ENCODE results near the gene NOX3. TPM values are rescaled to one million over a fixed set of nuclear protein-coding genes. Genes with fewer than 3 reads are reported as not detected.

The NOX3 gene
- polyA plus RNA-seq, 1 donor from 2014 or later, result 0.11 TPM

- H4K20me1 ChIP-seq (ENCODE audit: insufficient read depth), result no peaks in the 10 kb centered on the region
- no peaks in the 10 kb centered on the region for H3K36me3 ChIP-seq (ENCODE audit: insufficient read depth, low read length)
- TF ChIP-seq EP300 (conservative IDR thresholded peaks at IDR 0.05; ENCODE audit: poor library complexity, severe bottlenecking) (no peak), POLR2AphosphoS5 (IDR thresholded peaks at IDR 0.05) (no peak), RAD21 (conservative IDR thresholded peaks at IDR 0.05) (no peak), EZH2 (IDR thresholded peaks at IDR 0.05; ENCODE audit: borderline replicate concordance, insufficient read depth, low read length, poor library complexity, severe bottlenecking) (no peak), TAF1 (IDR thresholded peaks at IDR 0.05; ENCODE audit: low read depth) (no peak), MXI1 (conservative IDR thresholded peaks at IDR 0.05; ENCODE audit: poor library complexity, severe bottlenecking) (no peak), SMC3 (conservative IDR thresholded peaks at IDR 0.05; ENCODE audit: poor library complexity) (no peak)
- TF ChIP-seq, protein P1, sequence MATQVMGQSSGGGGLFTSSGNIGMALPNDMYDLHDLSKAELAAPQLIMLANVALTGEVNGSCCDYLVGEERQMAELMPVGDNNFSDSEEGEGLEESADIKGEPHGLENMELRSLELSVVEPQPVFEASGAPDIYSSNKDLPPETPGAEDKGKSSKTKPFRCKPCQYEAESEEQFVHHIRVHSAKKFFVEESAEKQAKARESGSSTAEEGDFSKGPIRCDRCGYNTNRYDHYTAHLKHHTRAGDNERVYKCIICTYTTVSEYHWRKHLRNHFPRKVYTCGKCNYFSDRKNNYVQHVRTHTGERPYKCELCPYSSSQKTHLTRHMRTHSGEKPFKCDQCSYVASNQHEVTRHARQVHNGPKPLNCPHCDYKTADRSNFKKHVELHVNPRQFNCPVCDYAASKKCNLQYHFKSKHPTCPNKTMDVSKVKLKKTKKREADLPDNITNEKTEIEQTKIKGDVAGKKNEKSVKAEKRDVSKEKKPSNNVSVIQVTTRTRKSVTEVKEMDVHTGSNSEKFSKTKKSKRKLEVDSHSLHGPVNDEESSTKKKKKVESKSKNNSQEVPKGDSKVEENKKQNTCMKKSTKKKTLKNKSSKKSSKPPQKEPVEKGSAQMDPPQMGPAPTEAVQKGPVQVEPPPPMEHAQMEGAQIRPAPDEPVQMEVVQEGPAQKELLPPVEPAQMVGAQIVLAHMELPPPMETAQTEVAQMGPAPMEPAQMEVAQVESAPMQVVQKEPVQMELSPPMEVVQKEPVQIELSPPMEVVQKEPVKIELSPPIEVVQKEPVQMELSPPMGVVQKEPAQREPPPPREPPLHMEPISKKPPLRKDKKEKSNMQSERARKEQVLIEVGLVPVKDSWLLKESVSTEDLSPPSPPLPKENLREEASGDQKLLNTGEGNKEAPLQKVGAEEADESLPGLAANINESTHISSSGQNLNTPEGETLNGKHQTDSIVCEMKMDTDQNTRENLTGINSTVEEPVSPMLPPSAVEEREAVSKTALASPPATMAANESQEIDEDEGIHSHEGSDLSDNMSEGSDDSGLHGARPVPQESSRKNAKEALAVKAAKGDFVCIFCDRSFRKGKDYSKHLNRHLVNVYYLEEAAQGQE (IDR thresholded peaks at IDR 0.05; ENCODE audit: borderline replicate concordance), result no peak
- TF ChIP-seq, protein P2, sequence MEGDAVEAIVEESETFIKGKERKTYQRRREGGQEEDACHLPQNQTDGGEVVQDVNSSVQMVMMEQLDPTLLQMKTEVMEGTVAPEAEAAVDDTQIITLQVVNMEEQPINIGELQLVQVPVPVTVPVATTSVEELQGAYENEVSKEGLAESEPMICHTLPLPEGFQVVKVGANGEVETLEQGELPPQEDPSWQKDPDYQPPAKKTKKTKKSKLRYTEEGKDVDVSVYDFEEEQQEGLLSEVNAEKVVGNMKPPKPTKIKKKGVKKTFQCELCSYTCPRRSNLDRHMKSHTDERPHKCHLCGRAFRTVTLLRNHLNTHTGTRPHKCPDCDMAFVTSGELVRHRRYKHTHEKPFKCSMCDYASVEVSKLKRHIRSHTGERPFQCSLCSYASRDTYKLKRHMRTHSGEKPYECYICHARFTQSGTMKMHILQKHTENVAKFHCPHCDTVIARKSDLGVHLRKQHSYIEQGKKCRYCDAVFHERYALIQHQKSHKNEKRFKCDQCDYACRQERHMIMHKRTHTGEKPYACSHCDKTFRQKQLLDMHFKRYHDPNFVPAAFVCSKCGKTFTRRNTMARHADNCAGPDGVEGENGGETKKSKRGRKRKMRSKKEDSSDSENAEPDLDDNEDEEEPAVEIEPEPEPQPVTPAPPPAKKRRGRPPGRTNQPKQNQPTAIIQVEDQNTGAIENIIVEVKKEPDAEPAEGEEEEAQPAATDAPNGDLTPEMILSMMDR (IDR thresholded peaks at IDR 0.05; ENCODE audit: poor library complexity, severe bottlenecking), result no peak
- no peak overlapping the region for H2AFZ ChIP-seq (ENCODE audit: low read depth, low read length)
- no peaks in the 10 kb centered on the region for H3K9me2 ChIP-seq (ENCODE audit: insufficient read depth, low read length)
- no peaks in the 10 kb centered on the region for H3K79me2 ChIP-seq (replicated peaks; ENCODE audit: insufficient read depth, low read length)
- H3K27ac ChIP-seq (ENCODE audit: low read length), result no peak overlapping the region
- H3K4me2 ChIP-seq (ENCODE audit: low read length), result no peak overlapping the region
- no peak overlapping the region for H3K4me3 ChIP-seq (ENCODE audit: low read length)
- no peak overlapping the region for H3K9ac ChIP-seq (ENCODE audit: low read length)
- peaks cover 6% of the 10 kb centered on the region for H3K9me3 ChIP-seq (ENCODE audit: low read length)
- H3F3A ChIP-seq (ENCODE audit: insufficient read depth, low read length, poor library complexity, severe bottlenecking), result no peaks in the 10 kb centered on the region
- no peaks in the 10 kb centered on the region for H3K27me3 ChIP-seq (ENCODE audit: insufficient read depth, low read depth, low read length)
Observed at GRCh38 chr6:155352130-155352420, 103.6 kb downstream of the NOX3 start.

GRCh38 chr6:155351273-155352129 lies 104.1 kb downstream of the NOX3 start:
- H4K20me1 ChIP-seq (ENCODE audit: insufficient read depth), result no peaks in the 10 kb centered on the region
- no peak overlapping the region for H3K9ac ChIP-seq (ENCODE audit: low read length)

More at GRCh38 chr6:155351273-155352129, 104.1 kb downstream of the NOX3 start:
- H3K27ac ChIP-seq (ENCODE audit: low read length), result no peak overlapping the region
- no peaks in the 10 kb centered on the region for H3K27me3 ChIP-seq (ENCODE audit: insufficient read depth, low read depth, low read length)
- no peaks in the 10 kb centered on the region for H3K36me3 ChIP-seq (ENCODE audit: insufficient read depth, low read length)
- TF ChIP-seq RAD21 (conservative IDR thresholded peaks at IDR 0.05) (no peak), TAF1 (IDR thresholded peaks at IDR 0.05; ENCODE audit: low read depth) (no peak), POLR2AphosphoS5 (IDR thresholded peaks at IDR 0.05) (no peak), EP300 (conservative IDR thresholded peaks at IDR 0.05; ENCODE audit: poor library complexity, severe bottlenecking) (no peak), SMC3 (conservative IDR thresholded peaks at IDR 0.05; ENCODE audit: poor library complexity) (no peak), EZH2 (IDR thresholded peaks at IDR 0.05; ENCODE audit: borderline replicate concordance, insufficient read depth, low read length, poor library complexity, severe bottlenecking) (no peak), MXI1 (conservative IDR thresholded peaks at IDR 0.05; ENCODE audit: poor library complexity, severe bottlenecking) (no peak)
- TF ChIP-seq, protein P1 (IDR thresholded peaks at IDR 0.05; ENCODE audit: borderline replicate concordance), result no peak
- TF ChIP-seq, protein P2 (IDR thresholded peaks at IDR 0.05; ENCODE audit: poor library complexity, severe bottlenecking), result no peak
- H3K4me2 ChIP-seq (ENCODE audit: low read length), result no peak overlapping the region
- no peaks in the 10 kb centered on the region for H3F3A ChIP-seq (ENCODE audit: insufficient read depth, low read length, poor library complexity, severe bottlenecking)
- H3K9me2 ChIP-seq (ENCODE audit: insufficient read depth, low read length), result no peaks in the 10 kb centered on the region
- H3K79me2 ChIP-seq (replicated peaks; ENCODE audit: insufficient read depth, low read length), result no peaks in the 10 kb centered on the region
- H2AFZ ChIP-seq (ENCODE audit: low read depth, low read length), result no peak overlapping the region
- no peak overlapping the region for H3K4me3 ChIP-seq (ENCODE audit: low read length)
- H3K9me3 ChIP-seq (ENCODE audit: low read length), result peaks cover 6% of the 10 kb centered on the region

Data from neural cell (in vitro differentiated cells).